HuH-7.5 (cell line): ENCODE data around the gene ATP6V0A4.
"Not testable (repeated sequence)": the region's sequence is repeated elsewhere in the genome, so short reads cannot be mapped to it uniquely, and the experiment has no call there.

Experiments used
- DNase-seq: peaks from one replicate; pipeline ENCODE4 v3.0.0; 2011; ENCODE audit warnings: low spot score

The ATP6V0A4 gene

GRCh38 chr7:138750473-138750872, 47.5 kb downstream of the ATP6V0A4 start:
- DNase-seq, result no peak

- DNase-seq, result no peak
These were observed 48.0 kb downstream of the ATP6V0A4 start for GRCh38 chr7:138749960-138750359.

- no peak for DNase-seq
These were observed 49.3 kb downstream of the ATP6V0A4 start for GRCh38 chr7:138748666-138749065.

GRCh38 chr7:138746073-138746472, 51.9 kb downstream of the ATP6V0A4 start:
- no peak for DNase-seq

GRCh38 chr7:138745189-138745588, 52.8 kb downstream of the ATP6V0A4 start:
- DNase-seq, result no peak

- DNase-seq, result no peak
These were observed 56.6 kb downstream of the ATP6V0A4 start for GRCh38 chr7:138741453-138741735.

GRCh38 chr7:138739859-138740258, 58.1 kb downstream of the ATP6V0A4 start:
- no peak for DNase-seq

- peak; percentile 56 for DNase-seq
These were observed 59.3 kb downstream of the ATP6V0A4 start for GRCh38 chr7:138738551-138739335.

- DNase-seq, result no peak
These were observed 59.9 kb downstream of the ATP6V0A4 start for GRCh38 chr7:138738114-138738513.

- DNase-seq, result no peak
These were observed 62.6 kb downstream of the ATP6V0A4 start for GRCh38 chr7:138735399-138735798.

- DNase-seq, result not testable (repeated sequence)
These were observed 66.3 kb downstream of the ATP6V0A4 start for GRCh38 chr7:138731733-138732132.

GRCh38 chr7:138729444-138729843, 68.6 kb downstream of the ATP6V0A4 start:
- no peak for DNase-seq

- DNase-seq, result no peak
These were observed 70.5 kb downstream of the ATP6V0A4 start for GRCh38 chr7:138727336-138728099.

GRCh38 chr7:138726288-138726687, 71.7 kb downstream of the ATP6V0A4 start:
- DNase-seq, result peak; percentile 27

- no peak for DNase-seq
These were observed 77.7 kb downstream of the ATP6V0A4 start for GRCh38 chr7:138720286-138720685.

- no peak for DNase-seq
These were observed 81.1 kb downstream of the ATP6V0A4 start for GRCh38 chr7:138716889-138717288.

GRCh38 chr7:138713191-138713590, 84.8 kb downstream of the ATP6V0A4 start:
- no peak for DNase-seq

- no peak for DNase-seq
These were observed 85.3 kb downstream of the ATP6V0A4 start for GRCh38 chr7:138712652-138713051.

GRCh38 chr7:138710536-138711385, 87.2 kb downstream of the ATP6V0A4 start:
- DNase-seq, result no peak

GRCh38 chr7:138705167-138705566, 92.8 kb downstream of the ATP6V0A4 start:
- DNase-seq, result no peak

- DNase-seq, result no peak
These were observed 96.5 kb downstream of the ATP6V0A4 start for GRCh38 chr7:138701537-138701923.

- no peak for DNase-seq
These were observed 97.0 kb downstream of the ATP6V0A4 start, which contains the start of gene SVOPL for GRCh38 chr7:138700857-138701536. TSS of gene SVOPL (minus strand) at chr7:138701362. CDS start at chr7:138679045, 22,317 bp downstream.
